KBM-7 (cell line): Measurements from ENCODE around the gene SHISAL2B.
A peak's percentile ranks its signal among the peaks of the same experiment; 100 is the strongest.
"Not testable (repeated sequence)": the region's sequence is repeated elsewhere in the genome, so short reads cannot be mapped to it uniquely, and the experiment has no call there.

Experiments used
- DNase-seq: peaks from one replicate; pipeline ENCODE4 v3.0.0-alpha.2; 2015
- in situ Hi-C: fragments of 300-500 bp; cut with MboI; formaldehyde crosslinking; loops from 2 replicates; pipeline ENCODE4 v1.14.3; 2020; ENCODE audit warnings: low sequenced_read_pairs, low pct_unique_long_range_greater_than_20kb, mixed read lengths

Gene SHISAL2B

DNA sequence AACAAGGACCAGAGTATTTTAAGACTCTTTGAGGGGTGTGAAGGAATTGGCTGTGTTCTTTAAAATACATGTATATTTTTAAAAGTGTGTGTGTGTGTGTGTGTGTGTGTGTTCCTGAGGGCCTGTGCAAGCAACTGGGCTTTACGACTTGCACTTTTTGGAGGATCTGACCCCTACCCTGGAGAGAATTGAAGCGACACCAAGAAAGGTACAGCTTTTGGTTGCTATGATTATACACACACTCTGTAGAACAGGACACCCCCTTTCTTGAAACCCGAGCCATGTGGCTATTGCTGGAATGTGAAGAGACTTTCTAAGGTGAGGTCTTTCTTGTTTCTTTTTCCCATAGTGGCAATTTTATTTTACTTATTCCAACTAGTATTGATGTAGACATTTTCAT lies 988 bp downstream of the SHISAL2B start:
- no peak for DNase-seq
- in situ Hi-C loops, result no loop called here

DNA sequence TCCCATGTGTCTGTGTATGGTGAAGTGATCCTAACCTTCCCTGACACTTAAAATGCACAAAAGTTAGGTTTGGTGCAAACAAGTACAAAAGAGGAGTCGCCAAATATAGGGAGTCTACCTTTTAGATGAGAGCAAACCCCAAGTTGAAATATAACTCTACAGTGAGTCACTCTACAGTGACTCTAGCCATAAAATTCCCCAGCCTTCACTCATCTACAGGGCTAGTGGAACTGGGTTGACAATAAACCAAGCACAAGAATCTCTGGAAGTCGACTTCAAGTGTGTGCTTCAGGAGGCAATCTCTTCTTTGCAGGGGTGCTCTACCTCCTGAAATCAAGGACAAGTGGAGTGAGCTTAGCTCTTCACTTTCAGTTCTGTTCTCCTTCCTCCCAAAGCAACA lies 3.3 kb downstream of the SHISAL2B start:
- in situ Hi-C loops, result no loop called here
- DNase-seq, result no peak

DNA sequence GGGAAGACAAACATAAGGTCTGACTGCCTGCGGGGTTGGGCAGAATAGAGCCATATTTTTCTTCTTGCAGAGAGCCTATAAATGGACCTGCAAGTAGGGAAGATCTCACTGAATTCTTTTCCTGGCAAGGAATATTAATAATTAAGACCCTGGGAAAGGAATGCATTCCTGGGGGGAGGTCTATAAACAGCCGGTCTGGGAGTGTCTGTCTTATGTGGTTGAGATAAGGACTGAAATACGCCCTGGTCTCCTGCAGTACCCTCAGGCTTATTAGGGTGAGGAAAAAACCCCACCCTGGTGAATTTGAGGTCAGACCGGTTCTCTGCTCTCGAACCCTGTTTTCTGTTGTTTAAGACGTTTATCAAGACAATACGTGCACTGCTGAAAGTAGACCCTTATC lies 6.1 kb downstream of the SHISAL2B start:
- in situ Hi-C loops, DNase-seq: not testable (repeated sequence)

DNA sequence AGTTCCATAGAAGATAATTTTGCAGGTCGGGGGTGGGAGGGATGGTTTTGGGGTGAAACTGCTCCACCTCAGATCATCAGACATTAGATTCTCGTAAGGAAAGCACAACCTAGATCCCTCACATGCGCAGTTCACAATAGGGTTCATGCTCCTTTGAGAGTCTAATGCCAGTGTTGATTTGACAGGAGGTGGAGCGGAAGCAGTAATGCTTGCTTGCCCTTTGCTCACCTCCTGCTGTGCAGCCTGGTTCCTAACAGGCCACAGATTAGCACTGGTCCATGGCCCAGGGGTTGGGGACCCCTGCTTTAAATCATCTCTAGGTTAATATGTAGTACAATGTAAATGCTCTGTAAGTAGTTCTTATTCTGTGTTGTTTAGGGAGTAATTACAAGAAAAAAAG lies 10.5 kb downstream of the SHISAL2B start:
- in situ Hi-C loops, result no loop called here
- DNase-seq, result no peak

DNA sequence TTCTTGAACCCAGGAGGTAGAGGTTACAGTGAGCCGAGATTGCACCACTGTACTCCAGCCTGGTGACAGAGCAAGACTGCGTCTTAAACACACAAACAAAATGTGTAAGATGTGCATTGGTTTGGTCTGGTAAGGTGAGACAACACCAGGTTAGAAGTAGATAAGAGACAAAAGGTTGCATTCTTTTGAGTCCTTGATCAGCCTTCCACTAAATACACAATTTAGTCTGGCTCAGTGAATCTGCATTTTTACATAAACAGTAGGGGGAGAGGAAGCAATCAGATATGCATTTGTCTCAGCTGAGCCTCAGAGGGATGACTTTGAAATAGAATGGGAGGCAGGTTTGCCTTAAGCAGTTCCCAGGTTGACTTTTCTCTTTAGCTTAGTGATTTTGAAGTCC lies 15.8 kb downstream of the SHISAL2B start:
- in situ Hi-C loops, DNase-seq: not testable (repeated sequence)

DNA sequence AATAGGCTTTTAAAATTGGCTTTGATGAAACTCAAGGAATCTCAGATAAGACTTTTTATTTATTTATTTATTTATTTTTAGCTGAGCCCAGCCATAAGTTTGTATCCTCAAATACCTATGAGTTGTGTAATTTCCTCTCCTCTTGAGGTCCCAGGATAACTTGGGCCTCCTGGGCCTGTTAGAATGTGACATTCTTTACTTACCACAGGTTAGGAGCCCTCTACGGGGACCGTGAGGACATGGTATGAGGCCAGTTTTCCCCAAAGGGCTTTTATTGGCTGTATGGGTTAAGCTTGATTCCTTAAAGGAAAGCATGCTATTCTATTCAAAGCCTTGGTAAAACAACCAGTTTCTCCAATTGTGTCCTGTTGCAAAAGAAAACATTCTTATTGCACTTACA lies 16.9 kb downstream of the SHISAL2B start:
- in situ Hi-C loops, result no loop called here
- DNase-seq, result no peak

DNA sequence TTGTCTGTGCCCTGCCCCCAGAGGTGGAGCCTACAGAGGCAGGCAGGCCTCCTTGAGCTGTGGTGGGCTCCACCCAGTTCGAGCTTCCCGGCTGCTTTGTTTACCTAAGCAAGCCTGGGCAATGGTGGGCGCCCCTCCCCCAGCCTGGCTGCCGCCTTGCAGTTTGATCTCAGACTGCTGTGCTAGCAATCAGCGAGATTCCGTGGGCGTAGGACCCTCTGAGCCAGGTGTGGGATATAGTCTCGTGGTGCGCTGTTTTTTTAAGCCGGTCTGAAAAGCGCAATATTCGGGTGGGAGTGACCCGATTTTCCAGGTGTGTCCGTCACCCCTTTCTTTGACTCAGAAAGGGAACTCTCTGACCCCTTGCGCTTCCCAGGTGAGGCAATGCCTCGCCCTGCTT lies 24.2 kb downstream of the SHISAL2B start:
- DNase-seq, in situ Hi-C loops: not testable (repeated sequence)

DNA sequence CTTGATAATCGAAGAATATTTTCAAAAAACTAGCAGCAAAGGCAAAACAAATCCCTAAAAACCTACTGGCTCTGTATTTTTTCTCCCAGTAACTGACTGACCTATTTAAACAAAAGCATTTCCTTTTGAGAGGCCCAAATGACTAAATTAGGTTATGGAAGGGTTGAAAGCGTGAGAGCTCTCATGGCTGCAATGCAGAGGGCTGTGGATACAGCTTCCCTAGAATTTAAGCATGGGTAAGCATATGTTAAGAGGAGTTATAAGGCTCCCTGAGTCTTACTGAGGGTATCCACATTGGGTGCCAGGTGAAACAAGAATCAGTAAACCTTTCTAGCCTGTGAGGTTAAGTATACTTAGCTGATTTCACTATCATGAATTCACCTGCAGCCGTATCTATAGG lies 32.3 kb downstream of the SHISAL2B start:
- in situ Hi-C loops, result no loop called here
- DNase-seq, result no peak

DNA sequence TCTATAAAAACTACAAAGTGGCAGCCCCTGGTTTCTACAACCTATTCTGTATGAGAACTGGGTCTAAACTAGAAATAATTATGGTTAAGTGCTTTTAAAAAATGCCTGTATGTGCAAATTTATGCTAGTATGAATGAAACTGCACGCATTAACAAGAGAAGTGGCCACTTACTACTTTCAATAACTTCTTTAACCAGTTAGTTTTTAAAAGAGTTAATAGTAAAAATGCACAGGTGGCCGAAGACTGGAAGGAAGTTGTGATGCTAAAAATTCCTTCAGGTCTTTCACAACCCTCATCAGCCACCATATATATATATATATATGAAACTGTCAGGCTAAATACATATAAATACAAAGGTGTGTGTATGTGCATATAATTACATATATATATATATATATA lies 36.8 kb downstream of the SHISAL2B start:
- in situ Hi-C loops, result no loop called here
- DNase-seq, result no peak

DNA sequence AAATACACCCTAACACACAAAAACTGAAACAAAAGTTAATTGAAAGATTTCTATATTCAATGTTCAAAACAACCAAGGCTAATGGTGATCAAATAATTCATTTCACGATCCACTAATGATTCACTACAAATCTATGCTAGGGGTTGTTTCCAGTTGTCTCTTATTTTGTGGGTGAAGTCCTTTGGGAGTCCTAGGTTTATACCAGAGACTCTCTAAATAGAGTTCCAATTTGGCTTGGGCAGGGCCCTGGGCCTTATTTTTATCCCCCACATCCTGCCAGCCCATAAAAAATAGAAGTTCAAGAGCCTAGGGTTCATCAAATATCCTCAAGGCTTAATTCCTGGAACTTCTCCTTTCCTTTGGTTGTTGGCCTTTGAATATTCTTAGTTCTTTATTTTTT lies 52.1 kb downstream of the SHISAL2B start:
- in situ Hi-C loops, result no loop called here

DNA sequence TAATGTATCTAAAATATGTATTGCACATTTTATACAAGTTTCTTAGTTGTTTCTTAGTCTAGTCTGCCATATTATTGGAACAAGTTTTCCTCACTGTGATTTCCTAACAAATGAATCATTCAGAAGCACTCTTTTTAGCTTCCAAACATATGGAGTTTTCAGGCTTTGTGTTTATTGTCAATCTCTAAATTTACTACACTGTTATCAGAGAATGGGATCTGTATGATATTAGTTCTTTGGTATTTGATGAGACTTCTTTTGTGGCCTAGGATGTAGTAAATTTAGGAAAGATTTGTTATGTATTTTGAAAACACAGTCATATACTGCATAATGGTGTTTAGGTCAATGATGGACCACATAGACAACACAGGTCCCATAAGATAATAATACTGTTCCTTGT lies 52.5 kb downstream of the SHISAL2B start:
- DNase-seq, result no peak
- in situ Hi-C loops, result no loop called here

More for the DNA sequence above, 52.1 kb downstream of the SHISAL2B start:
- no peak for DNase-seq

DNA sequence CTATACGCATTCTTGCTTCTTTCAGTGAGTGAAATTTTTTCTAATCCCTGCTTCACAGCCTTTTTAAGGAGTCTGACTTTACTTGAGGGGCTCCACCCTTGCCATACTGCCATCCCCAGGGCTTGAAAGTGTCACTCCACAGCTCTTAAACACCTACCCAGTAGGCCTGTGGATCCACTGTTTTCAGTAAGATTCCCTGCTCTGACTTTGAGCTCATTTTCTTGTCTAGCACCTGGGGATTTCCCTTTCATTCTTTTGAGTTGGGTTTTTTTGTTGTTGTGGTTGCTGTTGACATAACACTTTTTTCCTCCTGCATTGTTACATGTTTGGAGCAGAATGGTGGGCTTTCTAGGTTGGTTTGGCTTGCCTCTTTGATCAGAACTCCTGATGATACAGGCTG lies 54.6 kb downstream of the SHISAL2B start:
- no peak for DNase-seq
- in situ Hi-C loops, result no loop called here

DNA sequence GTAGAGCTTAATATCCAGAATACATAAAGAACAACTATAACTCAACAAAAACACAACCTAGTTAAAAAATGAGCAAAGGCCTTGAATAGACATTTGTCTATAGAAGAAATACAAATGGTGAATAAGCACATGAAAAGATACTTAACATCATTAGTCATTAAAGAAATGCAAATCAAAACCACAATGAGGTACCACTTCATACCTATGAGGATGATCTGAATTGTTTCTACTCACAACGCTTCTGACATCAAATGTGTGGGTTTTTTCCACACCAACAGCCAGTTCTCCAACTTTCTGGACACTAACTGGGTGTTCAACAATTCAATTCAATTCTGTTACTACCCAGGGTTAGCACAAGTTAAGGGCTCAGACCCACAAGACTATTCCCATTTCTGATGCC lies 56.1 kb downstream of the SHISAL2B start:
- in situ Hi-C loops, result no loop called here
- no peak for DNase-seq

DNA sequence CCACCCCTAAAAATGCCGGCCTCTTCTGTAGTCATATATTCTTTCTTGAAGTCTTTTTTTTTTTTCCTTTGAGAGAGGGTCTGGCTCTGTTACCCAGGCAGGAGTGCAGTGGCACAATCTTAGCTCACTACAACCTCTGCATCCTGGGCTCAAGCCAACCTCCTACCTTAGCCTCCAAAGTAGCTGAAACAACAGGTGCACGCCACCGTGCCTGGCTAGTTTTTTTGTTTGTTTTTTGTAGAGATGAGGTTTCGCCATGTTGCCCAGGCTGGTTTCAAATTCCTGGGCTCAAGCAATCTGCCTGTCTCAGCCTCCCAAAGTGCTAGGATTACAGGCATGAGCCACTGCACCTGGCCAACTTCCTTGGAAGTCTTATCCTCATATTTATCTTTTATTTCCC lies 59.1 kb downstream of the SHISAL2B start:
- in situ Hi-C loops, result no loop called here
- DNase-seq, result no peak

DNA sequence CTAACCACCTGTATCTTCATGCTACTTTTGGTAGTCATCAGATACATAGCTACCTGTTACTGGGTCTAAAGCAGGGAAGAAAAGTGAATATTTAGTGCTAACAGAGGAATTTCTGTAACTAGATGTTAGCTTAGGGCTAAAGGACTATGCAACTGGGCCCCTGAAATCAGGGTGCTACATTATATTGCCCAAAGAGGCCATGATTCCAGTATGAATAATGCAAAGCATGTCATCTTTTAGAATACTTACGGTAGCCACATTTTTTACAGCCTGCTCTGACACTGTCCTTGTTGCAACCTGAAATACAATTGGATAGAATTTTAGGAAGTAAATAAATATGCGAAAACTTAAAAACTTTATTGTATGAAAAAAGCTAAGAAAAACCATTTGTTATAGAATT lies 63.8 kb downstream of the SHISAL2B start:
- in situ Hi-C loops, result no loop called here
- no peak for DNase-seq

DNA sequence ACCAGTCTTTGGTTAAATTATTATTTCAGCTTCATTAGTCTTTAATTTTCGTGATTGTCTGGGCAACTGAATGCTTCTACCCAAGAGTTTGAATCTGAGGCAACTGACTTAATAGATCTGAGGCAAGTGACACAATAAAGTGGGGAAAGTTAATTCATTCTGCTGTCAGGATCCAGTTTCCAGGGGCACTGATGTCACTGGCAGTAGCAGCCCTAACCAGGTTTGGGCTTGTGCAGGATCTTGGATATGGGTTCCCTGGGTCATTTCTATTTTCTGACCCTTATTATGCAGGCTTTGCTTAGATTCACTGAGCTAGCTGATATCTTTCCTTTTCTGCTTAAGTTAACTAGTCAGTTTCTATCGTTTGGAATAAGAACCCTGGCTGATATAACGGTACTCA lies 68.6 kb downstream of the SHISAL2B start:
- DNase-seq, result no peak
- in situ Hi-C loops, result no loop called here

DNA sequence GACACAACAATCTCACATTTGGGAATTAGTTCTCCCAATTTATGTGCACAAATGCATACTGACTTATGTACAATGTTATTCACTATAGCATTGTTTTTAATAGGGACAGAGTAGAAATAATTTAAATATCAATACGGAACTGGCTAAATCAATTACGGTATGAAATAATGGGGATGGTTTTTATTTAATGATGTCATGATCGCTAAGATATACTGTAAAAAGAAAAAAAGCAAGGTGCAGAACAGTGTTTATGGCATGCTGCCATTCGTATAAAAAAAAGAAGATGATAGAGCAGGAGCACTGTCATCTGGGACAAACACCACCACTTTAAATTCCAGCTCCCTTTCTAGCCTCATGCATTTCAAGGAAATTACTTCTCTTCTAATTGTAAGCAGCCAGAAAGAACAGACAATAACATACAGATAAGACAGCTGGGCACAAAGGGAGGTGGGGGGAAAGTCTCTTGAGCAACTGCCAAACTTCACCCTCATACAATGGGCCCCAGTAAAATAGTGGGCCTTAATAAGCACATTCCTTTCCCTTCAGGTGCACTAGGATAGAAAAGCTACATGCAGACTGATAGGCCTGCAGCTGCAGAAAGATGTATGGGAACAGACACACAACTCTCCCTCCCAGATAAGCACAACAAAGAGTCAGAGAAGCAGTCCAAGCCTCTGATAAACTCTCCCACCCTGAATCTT lies 69.8 kb downstream of the SHISAL2B start:
- in situ Hi-C loops, result no loop called here
- no peak for DNase-seq

DNA sequence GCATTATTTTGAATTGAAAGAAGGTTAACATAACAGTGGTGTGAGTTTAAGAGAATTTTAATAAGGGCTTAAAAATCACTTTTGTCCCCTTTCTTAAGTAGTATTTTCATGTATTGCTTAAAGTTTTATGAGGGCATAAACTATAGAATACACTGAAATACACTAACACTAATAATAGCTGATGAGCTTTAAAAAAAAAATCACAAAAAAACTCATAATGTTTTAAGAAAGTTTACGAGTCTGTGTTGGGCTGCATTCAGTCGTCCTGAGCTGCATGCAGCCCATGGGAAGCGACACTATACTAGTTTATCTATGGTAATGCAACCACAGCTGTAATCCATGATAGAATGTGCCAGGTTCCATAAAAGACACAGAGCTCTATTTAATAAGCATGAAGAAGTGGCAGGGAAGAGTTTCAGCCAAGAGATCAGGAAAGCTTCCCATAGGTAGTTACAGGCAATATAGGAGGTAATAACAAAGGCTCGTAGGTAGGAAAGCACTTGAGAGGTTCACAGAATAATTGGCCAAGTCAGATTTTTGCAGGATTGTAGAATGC lies 73.7 kb downstream of the SHISAL2B start:
- no peak for DNase-seq
- in situ Hi-C loops, result no loop called here

DNA sequence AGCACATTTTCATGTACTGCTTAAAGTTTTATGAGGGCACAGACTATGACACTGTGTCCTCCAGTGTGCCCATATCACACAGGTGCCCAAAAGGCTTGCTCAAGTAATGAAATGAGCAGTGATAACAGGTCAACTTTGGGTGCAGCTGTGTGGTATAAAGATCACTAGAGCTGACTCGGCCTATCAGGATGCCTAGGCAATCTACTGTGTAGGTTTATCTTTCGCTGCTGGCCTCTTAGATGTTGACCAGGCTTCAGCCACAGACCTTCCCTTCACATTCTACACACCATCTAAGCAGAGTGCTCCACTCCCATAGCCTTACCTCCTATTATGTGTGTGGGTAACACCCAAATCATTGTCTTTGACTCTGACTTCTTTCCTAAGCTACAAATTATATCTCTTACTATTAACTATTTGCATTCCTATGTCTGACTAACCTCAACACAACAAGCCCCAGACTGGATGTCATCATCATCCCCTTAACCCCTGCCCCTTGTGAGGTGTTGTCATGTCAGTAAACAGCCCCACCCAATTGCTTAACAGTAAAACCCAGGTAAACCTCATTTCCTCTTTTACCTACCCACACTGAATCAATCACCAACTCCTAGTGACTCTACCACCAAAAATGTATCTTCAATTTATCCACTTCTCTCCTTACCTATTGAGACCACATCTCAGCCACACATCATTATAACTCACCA lies 75.7 kb downstream of the SHISAL2B start:
- in situ Hi-C loops, result no loop called here
- DNase-seq, result no peak

DNA sequence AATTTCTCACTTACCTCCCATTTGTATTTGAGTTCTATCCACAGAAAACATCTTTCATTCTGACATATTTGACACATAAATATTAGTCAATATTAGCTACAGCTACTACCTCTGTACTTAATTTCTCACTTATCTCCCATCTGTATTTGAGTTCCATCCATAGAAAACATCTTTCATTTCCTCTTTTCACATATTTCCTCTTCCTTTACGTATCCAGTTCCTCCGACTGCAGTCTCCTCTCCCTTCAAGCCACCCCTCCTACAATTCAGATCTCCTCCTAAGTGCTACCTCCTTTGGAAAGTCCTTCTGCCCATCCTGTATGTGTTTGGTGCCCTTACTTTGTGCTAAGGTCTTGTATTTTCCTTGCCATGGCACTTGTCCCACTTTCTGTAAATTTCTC lies 76.6 kb downstream of the SHISAL2B start:
- in situ Hi-C loops, result no loop called here
- DNase-seq, result peak; percentile 37
